Spleen (tissue), 11 donors: Measurements from ENCODE around the gene AMOTL1. TPM values are rescaled to one million over a fixed set of nuclear protein-coding genes. Genes with fewer than 3 reads are reported as not detected.

Experiments used
- DNase-seq: peaks from one replicate; pipeline ENCODE4 v3.0.0-alpha.2; 2020
- H3K27ac ChIP-seq, 8 donors: fragments of 200-600 bp; sonication (generic) in 7 of 8; 1 replicate in 4 of 8; 2 replicates in 4 of 8; pipeline versions ENCODE4 v1.5.0 to v1.8.0; 2016 to 2021; ENCODE audit warnings: inconsistent platforms in 4 of 8, mild to moderate bottlenecking in 4 of 8, moderate library complexity in 1 of 8
- H3K27me3 ChIP-seq, 7 donors: fragments of 200-600 bp; sonication (generic) in 6 of 7; replicated peaks in 1 of 7; 1 replicate in 4 of 7; 2 replicates in 3 of 7; pipeline versions ENCODE4 v1.5.0 to v1.8.0; 2016 to 2021; ENCODE audit warnings: inconsistent platforms in 3 of 7, mild to moderate bottlenecking in 1 of 7
- H3K36me3 ChIP-seq, 6 donors: fragments of 200-600 bp; sonication (generic) in 5 of 6; 1 replicate in 4 of 6; 2 replicates in 2 of 6; pipeline versions ENCODE4 v1.5.0 to v1.8.0; 2016 to 2021; ENCODE audit warnings: inconsistent platforms in 2 of 6
- H3K4me1 ChIP-seq, 6 donors: fragments of 200-600 bp; sonication (generic) in 5 of 6; 1 replicate in 3 of 6; 2 replicates in 3 of 6; pipeline versions ENCODE4 v1.5.0 to v1.8.0; 2016 to 2021; ENCODE audit warnings: inconsistent platforms in 3 of 6
- H3K4me3 ChIP-seq, 8 donors: fragments of 200-600 bp; sonication (generic) in 7 of 8; 1 replicate in 4 of 8; 2 replicates in 4 of 8; pipeline versions ENCODE4 v1.5.0 to v1.8.0; 2016 to 2021; ENCODE audit warnings: inconsistent platforms in 4 of 8, mild to moderate bottlenecking in 4 of 8, moderate library complexity in 2 of 8
- H3K9me3 ChIP-seq, 8 donors: fragments of 200-600 bp; sonication (generic) in 7 of 8; 1 replicate in 4 of 8; 2 replicates in 4 of 8; pipeline versions ENCODE4 v1.5.0 to v1.8.0; 2016 to 2021; ENCODE audit warnings: inconsistent platforms in 4 of 8
- CTCF ChIP-seq, 11 experiments: fragments of 200-600 bp in 7 of 11; fragments of 450-650 bp in 4 of 11; sonication (generic) in 4 of 11; IDR thresholded peaks in 8 of 11; conservative IDR thresholded peaks in 3 of 11; 1 replicate in 7 of 11; 2 replicates in 4 of 11; pipeline versions ENCODE4 v1.4.0 to v1.8.0; 2016 to 2021; ENCODE audit warnings: antibody characterized with exemption in 11 of 11, inconsistent platforms in 4 of 11, mild to moderate bottlenecking in 1 of 11
- POLR2A ChIP-seq, 3 donors: fragments of 450-650 bp; IDR thresholded peaks; one replicate each; pipeline ENCODE4 v1.5.1; 2017; ENCODE audit warnings: antibody characterized with exemption in 3 of 3, mild to moderate bottlenecking in 1 of 3
- POLR2AphosphoS5 ChIP-seq, 3 donors: sonication (generic); formaldehyde crosslinking; IDR thresholded peaks; one replicate each; pipeline ENCODE4 v1.5.1; 2017; ENCODE audit warnings: antibody characterized with exemption in 3 of 3
- WGBS, 5 donors: extraction: QIAGEN DNeasy Blood & Tissue Kit in 3 of 5; methylation state at CpG; one replicate each; pipeline versions ENCODE4 v1.1.5 to v1.1.7; 2013 to 2018; 5-methylcytosine and 5-hydroxymethylcytosine counted together
- intact Hi-C: fragments of 100-400 bp; cut with DNase I; formaldehyde crosslinking; loops from one replicate; pipeline ENCODE4 v1.15.0; 2023; ENCODE audit warnings: low total_unique reads
- polyA plus RNA-seq, 3 donors: library from polyadenylated mRNA; stranded (reverse); fragments of 200-250 nt; gene quantifications; one replicate each; pipeline ENCODE4 v1.2.1, GENCODE V29; 2013
- total RNA-seq, 7 donors: library from RNA; depleted of rRNA in 3 of 7; stranded (reverse); fragments of >200 nt in 3 of 7; fragmentation: NEBNext Ultra II Directional in 4 of 7; extraction: Animal tissue kit (Norgen Biotek cat#: 25700) in 4 of 7; gene quantifications; one replicate each; pipeline versions ENCODE4 v1.1.0 to v1.2.1, GENCODE V29; 2016 to 2021
- donor health status: healthy with polysubstance abuse.
- donor health status: DM: no; HTN: no; CAD: no; lungs with moderate emphysema.
- donor health status: DM: no; HTN: no; CAD: no.
- donor health status: Bipolar disorder and iron deficiency.
- donor health status: healthy.
- donor health status: DM: no; HTN: no; CAD: no.
- donor health status: DM: yes; HTN: yes; CAD: no.

Gene AMOTL1
- total and polyA plus RNA-seq, 10 donors, result 1.4 to 43.9 (median 29.7) TPM

- Histone ChIP-seq H3K27me3 (no peaks in the 10 kb centered on the region), H3K27ac (no peak overlapping the region), H3K4me1 (no peaks in the 10 kb centered on the region), H3K4me3 (no peak overlapping the region), H3K9me3 (no peaks in the 10 kb centered on the region), H3K36me3 (peaks cover 0 to 96% (median 9%) of the 10 kb centered on the region in 6 donors)
- TF ChIP-seq CTCF (IDR thresholded peaks at IDR 0.05 in 8 of 11, conservative IDR thresholded peaks at IDR 0.05 in 3 of 11) (no peak), POLR2A (IDR thresholded peaks at IDR 0.05) (no peak), POLR2AphosphoS5 (IDR thresholded peaks at IDR 0.05) (no peak)
- 80 to 92% (median 83%) methylated on average over 7 of the region's 7 CpGs for WGBS, 5 donors
- DNase-seq, result no peak
- intact Hi-C loops, result no loop called here
These were observed 58.3 kb downstream of the AMOTL1 start for GRCh38 chr11:94826415-94826814.

DNA sequence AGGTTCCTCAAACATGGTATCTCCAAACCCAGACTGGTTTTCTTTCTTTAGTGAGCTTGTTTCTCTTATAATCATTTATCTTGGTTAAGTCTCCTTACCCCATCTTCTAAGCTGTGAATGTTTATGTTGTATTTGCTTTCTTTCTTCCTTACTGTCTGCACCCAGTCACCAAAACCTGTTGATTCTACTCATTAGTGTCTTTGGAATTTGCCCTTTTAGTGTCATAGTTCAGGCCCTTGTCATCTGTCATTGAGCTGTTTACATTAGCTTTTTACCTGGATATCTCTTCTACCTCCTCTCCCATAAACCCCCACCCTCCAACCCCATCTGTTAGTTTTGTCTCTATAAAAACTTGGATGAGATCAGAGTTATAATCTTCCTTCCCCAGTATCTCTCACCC lies 59.9 kb downstream of the AMOTL1 start:
- no peak overlapping the region for H3K27ac ChIP-seq
- TF ChIP-seq POLR2A (IDR thresholded peaks at IDR 0.05), result no peak
- TF ChIP-seq POLR2AphosphoS5 (IDR thresholded peaks at IDR 0.05), result no peak
- no peak for TF ChIP-seq CTCF (IDR thresholded peaks at IDR 0.05 in 8 of 11, conservative IDR thresholded peaks at IDR 0.05 in 3 of 11)
- H3K36me3 ChIP-seq, result peaks cover 0 to 96% (median 13%) of the 10 kb centered on the region in 6 donors
- DNase-seq, result no peak
- intact Hi-C loops, result no loop called here
- no peaks in the 10 kb centered on the region for H3K4me1 ChIP-seq
- no peaks in the 10 kb centered on the region for H3K9me3 ChIP-seq
- H3K27me3 ChIP-seq, result no peaks in the 10 kb centered on the region
- H3K4me3 ChIP-seq, result no peak overlapping the region

DNA sequence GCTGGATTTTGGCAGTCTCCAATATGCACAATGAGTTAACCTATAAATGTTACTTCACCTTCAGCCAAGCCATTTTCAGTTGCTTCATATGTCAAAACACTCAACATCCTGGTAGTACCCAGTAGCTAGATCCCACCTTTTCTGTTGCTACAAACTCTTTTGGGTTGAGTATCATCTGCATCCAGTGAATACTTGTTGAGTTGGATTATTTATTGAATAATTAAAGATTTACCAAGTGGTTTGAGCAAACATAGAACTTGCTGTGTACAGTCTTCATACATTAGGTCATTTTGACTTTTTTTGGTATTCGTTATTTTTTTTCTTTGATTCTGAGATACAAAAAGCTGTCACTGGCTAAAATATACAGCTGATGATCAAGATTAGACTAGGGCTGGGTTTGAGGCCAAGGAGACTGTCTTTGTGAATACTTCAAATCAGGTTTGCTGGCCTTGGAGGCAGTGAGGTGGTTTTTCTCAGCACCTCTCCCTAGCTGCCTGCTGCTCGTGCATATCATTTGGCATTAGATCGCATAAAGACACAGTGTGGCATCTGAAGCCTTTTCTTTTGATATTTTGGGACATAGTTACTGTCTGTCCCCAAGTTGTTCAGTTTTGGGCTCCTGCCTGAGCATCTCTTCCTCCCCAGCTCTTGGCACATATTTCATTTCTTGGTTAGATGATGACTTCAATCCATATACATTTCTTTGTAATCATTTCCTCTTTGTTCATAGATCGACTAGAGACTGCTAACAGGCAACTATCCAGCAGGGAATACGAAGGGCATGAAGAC lies 62.8 kb downstream of the AMOTL1 start:
- H3K9me3 ChIP-seq, result no peaks in the 10 kb centered on the region
- peaks cover 0 to 83% (median 13%) of the 10 kb centered on the region in 6 donors for H3K36me3 ChIP-seq
- intact Hi-C loops, result no loop called here
- no peak overlapping the region for H3K27ac ChIP-seq
- H3K27me3 ChIP-seq, result no peaks in the 10 kb centered on the region
- no peak for DNase-seq
- H3K4me1 ChIP-seq, result no peaks in the 10 kb centered on the region
- H3K4me3 ChIP-seq, result no peak overlapping the region
- no peak for TF ChIP-seq CTCF (IDR thresholded peaks at IDR 0.05 in 8 of 11, conservative IDR thresholded peaks at IDR 0.05 in 3 of 11)
- WGBS, 5 donors, result 82 to 90% (median 88%) methylated on average over 5 of the region's 5 CpGs

GRCh38 chr11:94831529-94831928 lies 63.4 kb downstream of the AMOTL1 start:
- Histone ChIP-seq H3K9me3 (no peaks in the 10 kb centered on the region), H3K4me1 (no peaks in the 10 kb centered on the region), H3K4me3 (no peak overlapping the region), H3K27ac (no peak overlapping the region), H3K27me3 (no peaks in the 10 kb centered on the region), H3K36me3 (peaks cover 0 to 79% (median 11%) of the 10 kb centered on the region in 6 donors)
- WGBS, 5 donors, result 69 to 89% (median 75%) methylated on average over 3 of the region's 3 CpGs
- TF ChIP-seq CTCF (IDR thresholded peaks at IDR 0.05 in 8 of 11, conservative IDR thresholded peaks at IDR 0.05 in 3 of 11) (no peak), POLR2AphosphoS5 (IDR thresholded peaks at IDR 0.05) (no peak), POLR2A (IDR thresholded peaks at IDR 0.05) (no peak)
- intact Hi-C loops, result no loop called here
- no peak for DNase-seq
